GM18951 (cell line): ENCODE measurements around the gene TICAM1.

Experiments
- POLR2A ChIP-seq: IDR thresholded peaks from 4 replicates; pipeline ENCODE4 v1.6.1; 2011; ENCODE audit warnings: mild to moderate bottlenecking; ENCODE audit not compliant: insufficient read length, insufficient read depth; ENCODE audit errors: extremely low read depth
- in situ Hi-C: fragments of 300-500 bp; cut with MboI; formaldehyde crosslinking; loops from one replicate; pipeline ENCODE4 v1.12.0; 2022; ENCODE audit warnings: low sequenced_read_pairs, mixed read lengths, inconsistent platforms; ENCODE audit not compliant: unreplicated experiment

TICAM1 gene

GRCh38 chr19:4831304-4831978 is at the start of gene TICAM1:
Gene TICAM1, minus strand, starts transcription at chr19:4831712. Its CDS starts 13,335 bp downstream, at chr19:4818377.
- in situ Hi-C loops: no loop called here
- TF ChIP-seq POLR2A: peak; percentile 88

- in situ Hi-C loops: no loop called here
Measured at GRCh38 chr19:4879041-4879440, 47.5 kb upstream of the TICAM1 start.

GRCh38 chr19:4878491-4878968 is 47.0 kb upstream of the TICAM1 start:
- no peak for TF ChIP-seq POLR2A
- in situ Hi-C loops: no loop called here

More at GRCh38 chr19:4879041-4879440, 47.5 kb upstream of the TICAM1 start:
- no peak for TF ChIP-seq POLR2A

GRCh38 chr19:4877753-4878490 is 46.4 kb upstream of the TICAM1 start:
- no peak for TF ChIP-seq POLR2A
- in situ Hi-C loops: no loop called here

- TF ChIP-seq POLR2A: no peak
- in situ Hi-C loops: no loop called here
Measured at GRCh38 chr19:4873930-4874329, 42.4 kb upstream of the TICAM1 start.

GRCh38 chr19:4871711-4872110 is 40.2 kb upstream of the TICAM1 start:
- TF ChIP-seq POLR2A: no peak
- in situ Hi-C loops: no loop called here

- in situ Hi-C loops: no loop called here
- TF ChIP-seq POLR2A: no peak
Measured at GRCh38 chr19:4870025-4870700, 38.7 kb upstream of the TICAM1 start.

GRCh38 chr19:4868286-4868834 is 36.8 kb upstream of the TICAM1 start:
- in situ Hi-C loops: no loop called here
- no peak for TF ChIP-seq POLR2A

GRCh38 chr19:4867534-4868285 is 36.2 kb upstream of the TICAM1 start, which contains the start of gene PLIN3:
Gene PLIN3, minus strand, starts transcription at chr19:4867667. Its CDS starts 6,273 bp downstream, at chr19:4861394.
- in situ Hi-C loops: no loop called here
- TF ChIP-seq POLR2A: peak; percentile 49

GRCh38 chr19:4866595-4867424 is 35.3 kb upstream of the TICAM1 start:
- in situ Hi-C loops: no loop called here
- no peak for TF ChIP-seq POLR2A

GRCh38 chr19:4861147-4861546 is 29.6 kb upstream of the TICAM1 start:
- in situ Hi-C loops: no loop called here
- TF ChIP-seq POLR2A: no peak

GRCh38 chr19:4859697-4860096 is 28.2 kb upstream of the TICAM1 start:
- TF ChIP-seq POLR2A: no peak
- in situ Hi-C loops: loop anchor here (10.0 kb wide), 1 partner anchor 55 kb away; no protein-coding TSS in a partner anchor

- in situ Hi-C loops: loop anchor here (10.0 kb wide), 1 partner anchor 52 kb away; no protein-coding TSS in a partner anchor
Measured at GRCh38 chr19:4856468-4856867, 25.0 kb upstream of the TICAM1 start.

GRCh38 chr19:4853506-4853905 is 22.0 kb upstream of the TICAM1 start:
- in situ Hi-C loops: loop anchor here (10.0 kb wide), 1 partner anchor 49 kb away; no protein-coding TSS in a partner anchor
